ENCODE data around the gene AP1S1. TPM values are rescaled to one million over a fixed set of nuclear protein-coding genes. Genes with fewer than 3 reads are reported as not detected.
"Not testable (repeated sequence)": the region's sequence is repeated elsewhere in the genome, so short reads cannot be mapped to it uniquely, and the experiment has no call there.

Gene AP1S1
- polyA plus RNA-seq, 4 donors, result 72.9 to 79.6 (median 73.5) TPM

- DNase-seq (ENCODE audit: low read depth in 4 of 4, low spot score in 3 of 4), result no peak
These were observed 29.8 kb upstream of the AP1S1 start for GRCh38 chr7:101124376-101125056.

GRCh38 chr7:101125989-101126650, 28.2 kb upstream of the AP1S1 start:
- DNase-seq (ENCODE audit: low read depth in 4 of 4, low spot score in 3 of 4), result no peak

- DNase-seq (ENCODE audit: low read depth in 4 of 4, low spot score in 3 of 4), result peak; percentile 76 to 81 (median 80)
These were observed 27.4 kb upstream of the AP1S1 start, which contains the start of gene SERPINE1 for GRCh38 chr7:101126651-101127459. SERPINE1 (plus strand) TSS chr7:101127104; CDS start chr7:101128394, 1,290 bp downstream.

GRCh38 chr7:101127460-101128039, 26.7 kb upstream of the AP1S1 start:
- no peak for DNase-seq (ENCODE audit: low read depth in 4 of 4, low spot score in 3 of 4)

GRCh38 chr7:101128040-101128834, 26.0 kb upstream of the AP1S1 start:
- no peak for DNase-seq (ENCODE audit: low read depth in 4 of 4, low spot score in 3 of 4)

GRCh38 chr7:101129603-101130117, 24.6 kb upstream of the AP1S1 start:
- DNase-seq (ENCODE audit: low read depth in 4 of 4, low spot score in 3 of 4), result no peak

GRCh38 chr7:101132626-101133600, 21.4 kb upstream of the AP1S1 start:
- not testable (repeated sequence) for DNase-seq (ENCODE audit: low read depth in 4 of 4, low spot score in 3 of 4)

GRCh38 chr7:101133621-101134398, 20.5 kb upstream of the AP1S1 start:
- no peak for DNase-seq (ENCODE audit: low read depth in 4 of 4, low spot score in 3 of 4)

- DNase-seq (ENCODE audit: low read depth in 4 of 4, low spot score in 3 of 4), result no peak
These were observed 19.8 kb upstream of the AP1S1 start for GRCh38 chr7:101134399-101134980.

- no peak for DNase-seq (ENCODE audit: low read depth in 4 of 4, low spot score in 3 of 4)
These were observed 16.5 kb upstream of the AP1S1 start for GRCh38 chr7:101137651-101138212.

- DNase-seq (ENCODE audit: low read depth in 4 of 4, low spot score in 3 of 4), result no peak
These were observed 15.9 kb upstream of the AP1S1 start for GRCh38 chr7:101138213-101138870.

- no peak for DNase-seq (ENCODE audit: low read depth in 4 of 4, low spot score in 3 of 4)
These were observed 14.0 kb upstream of the AP1S1 start for GRCh38 chr7:101140339-101140699.

- DNase-seq (ENCODE audit: low read depth in 4 of 4, low spot score in 3 of 4), result no peak
These were observed 13.4 kb upstream of the AP1S1 start for GRCh38 chr7:101140746-101141382.

GRCh38 chr7:101151908-101152651, 2.2 kb upstream of the AP1S1 start:
- DNase-seq (ENCODE audit: low read depth in 4 of 4, low spot score in 3 of 4), result no peak

- DNase-seq (ENCODE audit: low read depth in 4 of 4, low spot score in 3 of 4), result no peak
These were observed 422 bp downstream of the AP1S1 start for GRCh38 chr7:101154693-101155102.

GRCh38 chr7:101155303-101155702, 1.0 kb downstream of the AP1S1 start:
- DNase-seq (ENCODE audit: low read depth in 4 of 4, low spot score in 3 of 4), result no peak
